ENCODE results near the gene ATXN3L. TPM values are rescaled to one million over a fixed set of nuclear protein-coding genes. Genes with fewer than 3 reads are reported as not detected.

ATXN3L gene
- polyA plus RNA-seq, 1 donor from 2014 or later = not detected

- Histone ChIP-seq H3K4me2 (ENCODE audit: low read length) (no peak overlapping the region), H3K9ac (ENCODE audit: low read length) (no peak overlapping the region), H3F3A (ENCODE audit: insufficient read depth, low read length, poor library complexity, severe bottlenecking) (no peaks in the 10 kb centered on the region), H3K9me2 (ENCODE audit: insufficient read depth, low read length) (no peaks in the 10 kb centered on the region), H3K36me3 (ENCODE audit: insufficient read depth, low read length) (no peaks in the 10 kb centered on the region), H3K79me2 (replicated peaks; ENCODE audit: insufficient read depth, low read length) (no peaks in the 10 kb centered on the region), H3K9me3 (ENCODE audit: low read length) (no peaks in the 10 kb centered on the region), H3K4me3 (ENCODE audit: low read length) (no peak overlapping the region), H2AFZ (ENCODE audit: low read depth, low read length) (no peak overlapping the region), H3K27ac (ENCODE audit: low read length) (no peak overlapping the region), H4K20me1 (ENCODE audit: insufficient read depth) (no peaks in the 10 kb centered on the region), H3K27me3 (ENCODE audit: insufficient read depth, low read depth, low read length) (no peaks in the 10 kb centered on the region)
- no peak for TF ChIP-seq EP300 (conservative IDR thresholded peaks at IDR 0.05; ENCODE audit: poor library complexity, severe bottlenecking)
- no peak for TF ChIP-seq SMC3 (conservative IDR thresholded peaks at IDR 0.05; ENCODE audit: poor library complexity)
- TF ChIP-seq, protein P1, sequence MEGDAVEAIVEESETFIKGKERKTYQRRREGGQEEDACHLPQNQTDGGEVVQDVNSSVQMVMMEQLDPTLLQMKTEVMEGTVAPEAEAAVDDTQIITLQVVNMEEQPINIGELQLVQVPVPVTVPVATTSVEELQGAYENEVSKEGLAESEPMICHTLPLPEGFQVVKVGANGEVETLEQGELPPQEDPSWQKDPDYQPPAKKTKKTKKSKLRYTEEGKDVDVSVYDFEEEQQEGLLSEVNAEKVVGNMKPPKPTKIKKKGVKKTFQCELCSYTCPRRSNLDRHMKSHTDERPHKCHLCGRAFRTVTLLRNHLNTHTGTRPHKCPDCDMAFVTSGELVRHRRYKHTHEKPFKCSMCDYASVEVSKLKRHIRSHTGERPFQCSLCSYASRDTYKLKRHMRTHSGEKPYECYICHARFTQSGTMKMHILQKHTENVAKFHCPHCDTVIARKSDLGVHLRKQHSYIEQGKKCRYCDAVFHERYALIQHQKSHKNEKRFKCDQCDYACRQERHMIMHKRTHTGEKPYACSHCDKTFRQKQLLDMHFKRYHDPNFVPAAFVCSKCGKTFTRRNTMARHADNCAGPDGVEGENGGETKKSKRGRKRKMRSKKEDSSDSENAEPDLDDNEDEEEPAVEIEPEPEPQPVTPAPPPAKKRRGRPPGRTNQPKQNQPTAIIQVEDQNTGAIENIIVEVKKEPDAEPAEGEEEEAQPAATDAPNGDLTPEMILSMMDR (IDR thresholded peaks at IDR 0.05; ENCODE audit: poor library complexity, severe bottlenecking) = no peak
- no peak for TF ChIP-seq RAD21 (conservative IDR thresholded peaks at IDR 0.05)
- TF ChIP-seq EZH2 (IDR thresholded peaks at IDR 0.05; ENCODE audit: borderline replicate concordance, insufficient read depth, low read length, poor library complexity, severe bottlenecking) = no peak
- TF ChIP-seq TAF1 (IDR thresholded peaks at IDR 0.05; ENCODE audit: low read depth) = no peak
- no peak for TF ChIP-seq MXI1 (conservative IDR thresholded peaks at IDR 0.05; ENCODE audit: poor library complexity, severe bottlenecking)
- TF ChIP-seq POLR2AphosphoS5 (IDR thresholded peaks at IDR 0.05) = no peak
- no peak for TF ChIP-seq REST (IDR thresholded peaks at IDR 0.05; ENCODE audit: borderline replicate concordance)
These were observed 48.3 kb downstream of the ATXN3L start for GRCh38 chrX:13271511-13271910.

GRCh38 chrX:13270360-13270759, 49.5 kb downstream of the ATXN3L start:
- Histone ChIP-seq H2AFZ (ENCODE audit: low read depth, low read length) (no peak overlapping the region), H3K9me3 (ENCODE audit: low read length) (no peaks in the 10 kb centered on the region), H3K9ac (ENCODE audit: low read length) (no peak overlapping the region), H3K27ac (ENCODE audit: low read length) (no peak overlapping the region), H3F3A (ENCODE audit: insufficient read depth, low read length, poor library complexity, severe bottlenecking) (no peaks in the 10 kb centered on the region), H3K9me2 (ENCODE audit: insufficient read depth, low read length) (no peaks in the 10 kb centered on the region), H3K36me3 (ENCODE audit: insufficient read depth, low read length) (no peaks in the 10 kb centered on the region), H4K20me1 (ENCODE audit: insufficient read depth) (no peaks in the 10 kb centered on the region), H3K79me2 (replicated peaks; ENCODE audit: insufficient read depth, low read length) (no peaks in the 10 kb centered on the region), H3K4me3 (ENCODE audit: low read length) (no peak overlapping the region), H3K4me2 (ENCODE audit: low read length) (no peak overlapping the region), H3K27me3 (ENCODE audit: insufficient read depth, low read depth, low read length) (no peaks in the 10 kb centered on the region)
- TF ChIP-seq POLR2AphosphoS5 (IDR thresholded peaks at IDR 0.05) (no peak), TAF1 (IDR thresholded peaks at IDR 0.05; ENCODE audit: low read depth) (no peak), MXI1 (conservative IDR thresholded peaks at IDR 0.05; ENCODE audit: poor library complexity, severe bottlenecking) (no peak), EP300 (conservative IDR thresholded peaks at IDR 0.05; ENCODE audit: poor library complexity, severe bottlenecking) (no peak), REST (IDR thresholded peaks at IDR 0.05; ENCODE audit: borderline replicate concordance) (no peak), RAD21 (conservative IDR thresholded peaks at IDR 0.05) (no peak), EZH2 (IDR thresholded peaks at IDR 0.05; ENCODE audit: borderline replicate concordance, insufficient read depth, low read length, poor library complexity, severe bottlenecking) (no peak)
- TF ChIP-seq, protein P1 (IDR thresholded peaks at IDR 0.05; ENCODE audit: poor library complexity, severe bottlenecking) = no peak

All from neural cell (in vitro differentiated cells).